ENCODE results near the gene CAPN10.

CAPN10 gene

DNA sequence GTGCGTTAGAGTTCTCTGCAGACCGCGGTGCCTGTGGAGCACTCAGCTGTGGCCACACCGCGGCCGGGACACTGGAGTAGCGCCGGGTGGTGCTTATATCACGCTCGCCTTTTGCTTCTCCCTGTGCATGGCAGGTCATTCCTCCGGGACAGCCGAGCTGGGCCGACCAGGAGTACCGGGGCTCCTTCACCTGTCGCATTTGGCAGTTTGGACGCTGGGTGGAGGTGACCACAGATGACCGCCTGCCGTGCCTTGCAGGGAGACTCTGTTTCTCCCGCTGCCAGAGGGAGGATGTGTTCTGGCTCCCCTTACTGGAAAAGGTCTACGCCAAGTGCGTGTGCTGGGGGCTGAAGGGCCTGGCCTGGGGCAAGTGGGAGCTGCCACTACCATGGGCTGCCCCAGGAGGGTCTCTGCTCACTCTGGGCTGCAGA, 4.2 kb downstream of the CAPN10 start:
- no peak for DNase-seq

DNA sequence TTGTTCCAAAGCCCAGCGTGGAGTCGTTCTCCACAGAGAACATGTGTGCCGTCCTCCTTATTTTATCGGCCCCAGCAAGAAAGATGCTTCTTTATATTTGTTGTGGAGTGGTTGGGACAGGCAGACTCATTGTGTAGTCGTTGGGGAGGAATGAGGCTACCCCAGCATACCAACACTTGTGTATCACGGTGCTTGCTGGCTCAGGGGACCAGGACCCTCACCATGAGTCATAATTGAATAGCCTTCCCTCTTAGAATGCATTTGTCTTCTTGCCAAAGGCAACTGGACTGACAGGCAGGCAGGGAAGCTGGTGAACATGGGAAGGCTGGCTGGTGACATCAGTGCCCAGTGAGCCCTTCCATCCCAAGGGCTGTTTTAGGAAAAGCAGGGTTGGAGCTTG, 4.7 kb downstream of the CAPN10 start:
- DNase-seq: no peak

DNA sequence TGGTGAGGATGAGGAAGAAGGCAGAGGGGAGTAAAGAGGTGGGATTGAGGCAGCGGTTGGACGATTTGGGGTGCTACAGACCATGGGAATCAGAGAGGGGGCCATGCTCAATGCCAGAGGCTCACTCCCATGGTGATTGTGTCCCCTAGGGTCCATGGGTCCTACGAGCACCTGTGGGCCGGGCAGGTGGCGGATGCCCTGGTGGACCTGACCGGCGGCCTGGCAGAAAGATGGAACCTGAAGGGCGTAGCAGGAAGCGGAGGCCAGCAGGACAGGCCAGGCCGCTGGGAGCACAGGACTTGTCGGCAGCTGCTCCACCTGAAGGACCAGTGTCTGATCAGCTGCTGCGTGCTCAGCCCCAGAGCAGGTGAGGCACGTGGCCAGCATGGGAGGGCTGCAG, 5.2 kb downstream of the CAPN10 start:
- DNase-seq: no peak

DNA sequence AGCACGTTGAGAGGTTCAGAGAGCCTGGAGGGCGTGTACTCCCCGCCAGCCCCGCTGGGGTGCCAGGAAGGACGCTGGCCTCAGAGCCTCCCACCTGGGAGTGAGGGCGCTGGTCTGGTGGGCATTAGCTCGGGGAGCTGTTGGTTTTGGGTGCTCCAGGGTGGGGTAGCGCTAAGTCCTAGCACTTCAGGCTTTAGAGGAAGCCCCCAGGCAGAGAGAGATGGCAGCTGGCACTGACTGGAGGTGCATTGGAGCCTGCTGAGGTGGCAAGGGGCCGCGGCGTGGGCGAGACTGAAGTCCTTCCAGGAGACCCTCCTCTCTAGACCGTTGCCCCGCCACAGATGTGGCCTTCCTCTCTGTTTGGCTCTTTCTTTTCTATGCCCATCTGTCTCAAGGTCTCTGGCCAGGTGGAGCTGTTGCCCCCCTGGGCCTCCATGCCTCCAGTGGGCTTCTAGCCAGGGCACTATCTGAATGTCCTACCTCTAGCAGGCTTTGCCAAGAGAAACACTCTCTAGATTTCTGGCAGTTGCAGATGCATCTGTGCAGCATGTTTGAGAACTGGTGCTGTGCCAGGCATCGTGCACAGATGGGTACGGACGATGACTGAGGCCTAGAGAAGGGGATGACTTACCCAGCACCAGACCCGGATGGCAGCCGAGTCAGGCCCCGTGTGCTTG, 6.6 kb downstream of the CAPN10 start:
- no peak for DNase-seq

DNA sequence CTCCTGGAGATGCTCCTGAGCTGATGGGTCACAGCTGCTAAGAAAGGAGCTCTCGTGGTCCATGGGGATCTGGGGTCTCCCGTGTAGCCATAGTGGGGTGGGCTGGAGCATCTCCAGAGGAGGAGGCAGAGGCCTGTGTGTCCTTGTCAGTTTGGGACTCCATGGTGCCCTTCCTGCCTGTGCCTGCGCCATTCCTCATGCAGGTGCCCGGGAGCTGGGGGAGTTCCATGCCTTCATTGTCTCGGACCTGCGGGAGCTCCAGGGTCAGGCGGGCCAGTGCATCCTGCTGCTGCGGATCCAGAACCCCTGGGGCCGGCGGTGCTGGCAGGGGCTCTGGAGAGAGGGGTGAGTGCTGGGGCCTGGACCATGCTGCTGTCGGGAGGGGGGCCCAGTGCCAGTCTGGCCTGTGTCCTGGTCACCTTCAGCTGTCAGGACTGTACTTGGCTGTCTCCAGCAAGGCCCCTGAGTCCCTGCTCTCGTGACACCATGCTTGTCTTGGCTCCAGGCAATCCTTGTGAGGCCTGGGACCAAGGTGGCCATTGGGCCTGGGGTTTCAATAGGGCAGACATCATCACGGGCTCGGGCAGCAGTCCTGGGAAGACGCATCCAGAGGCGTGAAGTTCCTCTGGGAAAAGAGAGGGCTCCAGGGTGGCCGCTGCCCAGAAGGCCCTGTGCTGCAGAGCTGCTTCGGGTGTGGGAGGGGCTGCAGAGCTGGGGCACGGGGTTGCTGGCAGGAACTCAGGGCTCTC, 7.3 kb downstream of the CAPN10 start:
- no peak for DNase-seq

DNA sequence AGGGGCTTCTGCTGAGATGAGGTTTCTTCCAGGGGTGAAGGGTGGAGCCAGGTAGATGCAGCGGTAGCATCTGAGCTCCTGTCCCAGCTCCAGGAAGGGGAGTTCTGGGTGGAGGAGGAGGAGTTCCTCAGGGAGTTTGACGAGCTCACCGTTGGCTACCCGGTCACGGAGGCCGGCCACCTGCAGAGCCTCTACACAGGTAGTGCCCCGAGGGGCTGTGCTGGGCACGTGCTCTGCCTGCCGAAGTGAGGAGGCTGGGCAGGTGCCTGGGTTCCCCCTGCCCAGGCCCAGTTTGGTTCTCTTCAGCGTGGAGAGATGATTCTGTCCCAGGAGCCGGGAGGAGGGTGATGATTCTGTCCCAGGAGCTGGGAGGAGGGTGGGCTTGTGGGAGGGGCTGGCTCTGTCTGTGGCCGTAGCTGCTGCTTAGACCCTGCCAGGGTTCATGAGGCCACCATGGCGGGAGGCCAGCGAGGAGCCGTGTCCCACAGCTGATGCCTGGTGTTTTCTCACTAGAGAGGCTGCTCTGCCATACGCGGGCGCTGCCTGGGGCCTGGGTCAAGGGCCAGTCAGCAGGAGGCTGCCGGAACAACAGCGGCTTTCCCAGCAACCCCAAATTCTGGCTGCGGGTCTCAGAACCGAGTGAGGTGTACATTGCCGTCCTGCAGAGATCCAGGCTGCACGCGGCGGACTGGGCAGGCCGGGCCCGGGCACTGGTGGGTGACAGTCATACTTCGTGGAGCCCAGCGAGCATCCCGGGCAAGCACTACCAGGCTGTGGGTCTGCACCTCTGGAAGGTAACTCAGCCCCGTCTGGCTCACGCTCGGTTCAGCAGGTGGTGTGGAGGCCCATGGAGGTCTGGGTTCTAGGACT, 8.2 kb downstream of the CAPN10 start:
- no peak for DNase-seq

DNA sequence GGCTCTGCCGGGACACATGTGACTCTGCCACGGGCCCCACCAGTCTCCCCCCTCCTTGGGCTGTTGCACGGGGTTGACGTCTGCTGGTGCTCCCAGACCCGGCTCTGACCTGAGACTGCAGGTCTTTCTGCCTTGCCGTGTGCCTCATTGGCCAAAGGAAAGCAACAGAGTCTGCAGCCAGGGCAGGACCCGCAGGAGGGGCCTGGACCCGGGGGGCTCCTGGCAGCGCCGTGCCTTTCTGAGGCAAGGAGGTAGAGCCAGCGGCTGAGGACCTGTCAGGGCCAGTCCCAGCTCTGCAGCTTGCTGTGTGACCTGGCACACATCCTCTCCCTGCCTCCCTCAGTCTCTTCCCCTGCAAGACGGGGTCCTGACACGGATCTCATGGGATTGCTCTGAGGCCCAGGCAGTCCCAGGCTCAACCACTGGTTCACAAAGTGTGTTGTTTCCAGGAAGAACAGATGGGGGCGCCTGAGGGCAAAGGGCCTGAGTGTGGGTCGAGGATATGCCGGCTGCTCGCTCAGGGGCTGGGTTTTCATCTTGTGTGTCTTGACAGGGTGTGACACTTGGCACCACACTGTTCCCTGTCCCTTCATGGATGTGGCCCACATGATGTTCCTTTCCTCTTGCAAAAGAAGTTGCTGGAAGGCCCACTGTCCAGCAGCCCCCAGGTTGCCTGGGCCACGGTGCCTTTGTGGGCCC, 9.0 kb downstream of the CAPN10 start:
- peak in 1 of 2 donors; percentile 9 for DNase-seq

DNA sequence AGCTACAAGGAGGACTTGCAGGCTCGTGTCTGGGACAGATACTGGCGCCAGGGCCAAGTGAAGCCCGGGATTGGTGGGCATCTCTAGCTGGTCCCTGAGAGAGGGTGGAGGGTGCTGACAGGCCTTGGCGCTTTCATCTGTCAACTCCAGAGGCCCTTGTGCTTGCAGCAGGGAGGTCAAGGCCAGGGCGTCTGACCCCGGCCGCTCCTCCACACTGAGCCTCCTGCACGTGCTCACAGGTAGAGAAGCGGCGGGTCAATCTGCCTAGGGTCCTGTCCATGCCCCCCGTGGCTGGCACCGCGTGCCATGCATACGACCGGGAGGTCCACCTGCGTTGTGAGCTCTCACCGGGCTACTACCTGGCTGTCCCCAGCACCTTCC, 9.5 kb downstream of the CAPN10 start:
- DNase-seq: no peak

DNA sequence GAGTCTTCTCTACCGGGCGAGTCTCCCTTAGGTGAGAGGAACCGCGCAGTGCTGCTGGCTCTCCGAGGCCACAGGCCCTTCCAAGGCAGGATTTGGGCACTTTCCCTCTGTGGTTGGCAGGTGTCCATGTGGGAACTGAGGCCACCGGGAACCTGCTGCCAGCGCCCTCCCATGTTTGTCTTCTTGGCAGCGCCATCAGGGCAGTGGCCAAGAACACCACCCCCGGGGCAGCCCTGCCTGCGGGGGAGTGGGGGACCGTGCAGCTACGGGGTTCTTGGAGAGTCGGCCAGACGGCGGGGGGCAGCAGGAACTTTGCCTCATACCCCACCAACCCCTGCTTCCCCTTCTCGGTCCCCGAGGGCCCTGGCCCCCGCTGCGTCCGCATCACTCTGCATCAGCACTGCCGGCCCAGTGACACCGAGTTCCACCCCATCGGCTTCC, 10.0 kb downstream of the CAPN10 start:
- no peak for DNase-seq

DNA sequence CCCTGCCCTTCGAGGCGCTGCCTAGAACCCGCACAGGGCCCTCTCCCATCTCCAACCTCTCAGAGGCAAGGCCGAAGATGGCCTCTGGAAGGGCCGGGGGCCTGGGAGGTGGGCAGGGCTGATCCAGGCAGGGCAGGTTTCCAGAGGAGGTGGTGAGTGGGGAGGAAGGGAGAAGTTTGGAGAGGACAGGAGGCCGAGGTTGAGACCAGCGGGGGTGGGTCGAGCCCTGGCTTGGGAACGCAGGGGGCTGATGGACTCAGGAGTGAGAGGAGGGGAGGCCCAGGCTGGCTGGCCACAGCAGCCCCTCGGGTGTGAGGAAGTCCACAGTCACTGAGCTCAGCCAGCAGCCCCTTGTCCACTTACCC, 10.5 kb downstream of the CAPN10 start:
- DNase-seq: no peak

DNA sequence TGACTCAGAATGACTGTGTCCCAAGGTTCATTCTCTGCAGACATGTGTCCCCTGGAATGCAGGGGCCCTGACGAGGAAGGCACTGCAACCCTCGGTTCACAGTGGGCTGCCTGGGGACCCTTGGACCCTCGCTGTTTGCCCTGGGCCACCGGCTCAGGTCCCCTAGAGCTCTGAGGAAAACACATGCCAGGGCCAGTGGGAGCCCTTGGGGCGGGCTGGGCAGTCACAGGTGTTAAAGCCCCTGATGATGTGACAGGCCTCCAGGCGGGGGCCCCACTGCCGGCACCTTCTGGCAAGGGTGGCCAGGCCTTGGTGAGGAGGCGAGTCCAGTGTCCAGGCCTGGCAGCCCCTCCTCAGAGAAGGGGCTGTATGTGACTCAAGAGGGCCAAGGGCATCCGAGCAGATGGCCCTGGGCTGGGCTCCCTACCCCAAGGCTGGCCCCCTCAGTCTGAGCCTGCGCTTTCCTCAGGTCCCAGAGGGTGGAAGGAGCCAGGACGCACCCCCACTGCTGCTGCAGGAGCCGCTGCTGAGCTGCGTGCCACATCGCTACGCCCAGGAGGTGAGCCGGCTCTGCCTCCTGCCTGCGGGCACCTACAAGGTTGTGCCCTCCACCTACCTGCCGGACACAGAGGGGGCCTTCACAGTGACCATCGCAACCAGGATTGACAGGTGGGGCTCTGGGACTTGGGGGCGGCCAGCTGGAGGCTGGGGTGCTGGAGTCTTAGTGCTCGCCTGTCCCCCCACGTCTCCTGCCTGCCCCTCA, 11.1 kb downstream of the CAPN10 start:
- no peak for DNase-seq

DNA sequence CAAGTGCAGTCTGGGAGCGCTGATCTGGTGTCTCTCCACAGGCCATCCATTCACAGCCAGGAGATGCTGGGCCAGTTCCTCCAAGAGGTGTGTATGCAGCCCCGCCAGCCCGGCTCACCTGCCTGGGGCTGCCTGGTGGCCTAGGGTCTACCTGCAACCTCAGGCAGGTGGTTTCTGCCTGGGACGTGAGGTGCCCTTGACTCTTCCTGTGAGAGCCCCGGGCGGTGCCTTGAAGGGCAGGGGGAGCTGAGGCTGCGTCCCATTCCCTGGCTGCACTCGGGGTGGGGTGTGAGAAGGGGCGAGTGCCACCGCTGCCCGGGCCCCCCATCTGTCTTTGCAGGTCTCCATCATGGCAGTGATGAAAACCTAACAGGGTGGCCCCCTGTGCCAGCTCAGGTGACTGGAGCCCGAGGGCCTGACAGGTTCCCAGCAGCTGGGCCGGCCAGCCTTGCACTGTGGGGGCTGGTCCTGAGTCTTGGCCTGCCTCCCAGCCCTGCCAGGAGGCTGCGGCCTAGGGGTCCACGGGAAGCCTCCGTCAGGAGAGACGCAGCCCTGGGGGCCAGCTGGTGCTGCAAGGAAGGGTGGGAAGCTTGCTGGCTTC, 11.9 kb downstream of the CAPN10 start:
- DNase-seq: no peak

DNA sequence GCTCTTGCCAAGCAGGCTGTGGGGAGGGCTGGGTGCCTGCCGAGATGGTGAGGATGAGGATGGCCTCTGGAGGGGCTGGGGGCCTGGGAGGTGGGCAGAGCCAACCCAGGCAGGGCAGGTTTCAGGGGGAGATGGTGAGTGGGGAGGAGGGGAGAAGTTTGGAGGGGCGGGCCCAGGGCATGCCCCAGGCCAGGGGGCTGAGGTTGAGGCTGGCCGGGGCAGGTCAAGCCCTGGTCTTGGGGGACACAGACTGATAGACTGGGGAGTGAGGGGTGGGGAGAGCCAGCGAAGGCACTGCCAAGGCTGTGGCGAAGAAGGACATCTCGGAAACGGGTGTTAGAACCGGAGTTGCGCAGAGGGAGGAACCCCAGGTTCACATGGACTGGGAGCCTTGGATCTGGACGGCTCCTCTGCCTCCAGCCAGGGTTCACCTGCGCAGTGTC, 12.6 kb downstream of the CAPN10 start:
- DNase-seq: no peak

DNA sequence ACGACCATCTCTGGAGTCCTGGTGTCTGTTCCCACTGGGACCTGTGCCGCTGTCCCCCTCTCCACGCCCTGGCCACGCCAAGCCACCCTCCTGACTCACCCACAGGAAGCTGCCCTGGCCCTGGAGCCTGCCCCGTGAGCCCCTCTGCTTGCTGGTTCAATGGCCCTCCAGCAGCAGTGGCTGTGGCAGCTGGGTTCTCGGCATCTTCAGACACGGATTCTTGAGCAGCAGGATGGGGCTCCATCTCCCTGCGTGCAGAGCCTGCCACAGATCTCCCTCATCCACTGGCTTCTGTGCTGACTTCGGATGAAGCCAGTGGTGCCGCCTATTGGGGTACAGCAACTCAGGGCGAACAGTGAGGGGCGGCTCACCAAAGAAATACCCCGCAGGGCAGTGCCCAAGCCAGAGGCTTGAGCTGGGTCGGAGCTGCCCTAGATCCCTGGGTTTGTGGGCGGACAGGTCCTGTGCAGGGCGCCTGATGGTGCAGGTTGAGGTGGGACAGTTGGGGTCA, 14.0 kb downstream of the CAPN10 start:
- no peak for DNase-seq

DNA sequence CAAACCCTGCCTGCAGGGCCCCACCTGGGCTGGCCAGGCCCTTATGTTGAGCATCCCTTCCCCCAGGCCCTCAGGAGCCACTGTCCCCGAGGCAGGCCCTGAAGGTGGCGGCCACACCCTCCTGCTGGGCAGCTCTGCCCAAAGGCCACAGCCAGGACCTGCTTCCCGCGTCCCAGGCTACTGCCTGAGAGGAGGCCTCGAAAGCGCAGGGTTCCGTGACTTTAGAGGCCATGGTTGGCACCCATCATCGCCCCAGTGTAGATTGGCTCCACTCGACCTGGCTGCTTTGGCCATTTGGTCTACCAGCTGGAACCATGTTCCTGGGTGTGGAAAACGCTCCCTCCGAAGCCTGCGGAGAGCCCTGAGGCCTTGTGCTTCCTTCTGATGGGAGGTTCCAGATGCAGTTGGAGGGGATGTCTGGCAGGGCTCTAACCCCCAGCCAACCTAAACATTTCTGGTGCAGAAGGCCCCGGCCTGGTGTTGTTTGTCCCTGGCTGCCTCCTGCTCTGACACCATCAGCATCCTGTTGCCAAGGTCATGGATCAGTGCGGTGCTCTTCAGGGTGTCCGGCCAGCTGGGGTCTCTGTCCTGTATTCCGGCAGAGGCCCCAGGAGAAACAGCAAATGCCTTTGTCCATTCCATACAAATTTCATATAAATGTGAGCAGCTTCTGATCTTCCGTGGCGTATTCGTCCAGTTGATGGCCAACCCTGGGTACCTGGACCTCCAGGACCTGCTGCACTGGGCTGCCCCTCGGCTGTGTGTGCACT, 14.7 kb downstream of the CAPN10 start:
- DNase-seq: no peak

DNA sequence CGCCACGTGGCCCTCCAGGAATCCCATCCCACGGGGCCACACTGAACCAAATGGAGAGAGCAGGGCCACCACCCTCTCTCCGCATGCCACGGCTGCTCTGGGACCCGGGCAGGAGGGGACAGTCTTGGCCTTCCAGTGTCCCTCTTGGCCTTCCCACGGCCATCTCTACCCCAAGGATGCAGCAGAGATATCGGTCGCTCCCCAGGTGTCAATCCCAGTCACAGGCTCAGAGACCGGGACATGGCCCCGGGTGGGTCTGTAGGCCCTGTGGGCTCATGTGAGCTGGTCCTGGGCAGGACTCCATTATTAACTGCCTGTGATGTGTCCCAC, 15.3 kb downstream of the CAPN10 start:
- no peak for DNase-seq

DNA sequence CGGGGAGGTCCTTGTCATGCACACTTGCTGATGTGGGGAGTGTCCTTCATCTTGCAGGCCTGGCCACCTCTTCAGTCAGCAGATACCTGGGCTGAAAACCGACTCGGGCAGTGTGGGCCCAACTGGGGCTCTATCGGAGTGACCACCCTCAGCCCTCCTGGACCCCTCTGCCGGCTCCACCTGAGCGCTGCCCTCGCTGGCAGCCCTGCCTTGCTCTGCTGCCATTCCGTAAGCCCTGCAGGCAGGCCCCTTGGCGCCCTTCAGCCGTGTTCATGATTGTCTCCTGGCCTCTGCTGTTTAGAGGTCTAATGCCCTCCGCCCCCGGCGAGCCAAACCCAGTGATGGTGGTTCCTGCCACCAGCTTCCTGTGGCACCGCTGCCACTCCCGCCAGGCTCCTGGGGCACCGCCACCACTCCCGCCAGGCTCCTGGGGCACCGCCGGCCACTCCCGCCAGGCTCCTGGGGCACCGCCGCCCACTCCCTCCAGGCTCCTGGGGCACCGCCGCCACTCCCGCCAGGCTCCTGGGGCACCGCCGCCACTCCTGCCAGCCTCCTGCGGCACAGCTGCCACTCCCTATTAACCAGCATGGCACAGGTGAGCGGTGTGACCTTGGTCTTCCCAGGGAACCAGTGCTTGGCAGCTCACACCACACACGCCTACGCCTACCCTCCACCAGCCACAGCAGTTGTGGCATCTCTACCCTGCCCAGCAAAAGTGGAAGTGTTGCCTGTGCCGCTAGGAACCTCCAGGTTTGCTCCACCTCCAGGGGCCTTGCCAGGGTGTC, 15.9 kb downstream of the CAPN10 start:
- no peak for DNase-seq

DNA sequence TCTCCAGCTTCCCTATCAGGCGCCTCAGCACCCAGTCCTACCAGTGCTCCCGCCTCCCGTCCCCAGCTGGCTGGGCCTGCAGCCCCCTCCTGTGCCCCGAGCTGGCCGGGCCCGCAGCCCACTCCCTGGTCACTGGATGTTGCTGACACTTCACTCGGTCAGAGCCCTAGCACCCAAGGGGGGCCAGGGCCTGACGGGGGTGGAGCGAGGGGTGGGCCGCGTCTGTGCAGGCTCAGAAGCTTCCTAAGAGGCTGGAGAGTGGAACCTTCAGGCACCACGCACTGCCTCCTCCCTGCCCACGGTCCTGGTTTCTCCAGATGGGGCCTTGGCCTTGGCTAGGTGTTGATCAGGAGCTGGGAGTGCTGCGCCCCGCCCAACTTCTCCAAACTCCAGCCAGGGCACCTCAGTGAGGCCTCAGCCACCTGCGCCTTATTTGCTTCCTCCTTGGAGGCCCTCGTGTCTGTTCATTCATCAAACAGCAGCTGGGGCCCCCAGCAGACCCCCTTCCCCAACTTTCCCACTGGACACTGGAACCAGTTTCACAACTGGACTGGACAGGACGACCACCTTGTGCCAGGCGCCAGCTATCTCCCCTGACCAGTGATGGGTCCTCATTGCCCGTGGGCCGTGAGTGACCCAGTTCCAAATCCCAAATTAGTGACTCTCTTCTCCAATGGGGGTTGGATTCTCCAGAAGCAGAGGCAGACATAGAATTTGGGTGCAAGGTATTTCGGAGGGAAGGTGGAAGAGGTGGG, 16.7 kb downstream of the CAPN10 start:
- no peak for DNase-seq

DNA sequence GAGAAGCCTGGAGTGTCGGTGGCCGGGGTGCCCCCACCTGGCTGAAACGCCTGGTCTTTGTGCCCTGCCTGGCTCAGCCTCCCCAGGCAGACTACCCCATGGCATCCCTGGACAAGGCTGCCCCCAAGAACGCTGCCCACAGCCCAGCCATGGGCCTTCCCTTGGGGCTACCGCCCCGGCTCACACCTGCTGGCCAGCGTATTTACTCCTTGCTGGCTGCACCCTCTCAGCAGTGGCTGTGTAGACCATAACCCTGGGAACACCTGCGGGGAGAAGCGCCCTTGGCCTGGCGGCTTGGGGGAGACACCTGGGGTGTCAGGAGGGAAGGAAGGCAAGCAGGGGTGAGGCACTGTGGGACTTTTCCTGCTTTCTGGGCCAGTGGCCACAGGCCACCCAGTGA, 17.3 kb downstream of the CAPN10 start:
- no peak for DNase-seq
